GOT3 (cell line): Measurements from ENCODE around the gene ATXN7L1.
"Not testable (repeated sequence)": the region's sequence is repeated elsewhere in the genome, so short reads cannot be mapped to it uniquely, and the experiment has no call there.

Experiments used
- DNase-seq: peaks from one replicate; lab custom pipeline; 2025; ENCODE audit warnings: mixed read lengths; lab: John Stamatoyannopoulos, UW

The ATXN7L1 gene

GRCh38 chr7:105705427-105705826 lies 171.0 kb downstream of the ATXN7L1 start:
- DNase-seq = no peak

- no peak for DNase-seq
Measured at GRCh38 chr7:105703207-105703930, 173.0 kb downstream of the ATXN7L1 start.

GRCh38 chr7:105699568-105700236 lies 176.7 kb downstream of the ATXN7L1 start:
- no peak for DNase-seq

GRCh38 chr7:105698531-105698930 lies 177.9 kb downstream of the ATXN7L1 start:
- no peak for DNase-seq

- DNase-seq = no peak
Measured at GRCh38 chr7:105697753-105698152, 178.6 kb downstream of the ATXN7L1 start.

- DNase-seq = not testable (repeated sequence)
Measured at GRCh38 chr7:105697169-105697568, 179.2 kb downstream of the ATXN7L1 start.

- DNase-seq = no peak
Measured at GRCh38 chr7:105693576-105693975, 182.8 kb downstream of the ATXN7L1 start.

GRCh38 chr7:105691680-105692564 lies 184.5 kb downstream of the ATXN7L1 start:
- DNase-seq = no peak

- DNase-seq = no peak
Measured at GRCh38 chr7:105691082-105691679, 185.2 kb downstream of the ATXN7L1 start.

GRCh38 chr7:105690325-105690945 lies 186.0 kb downstream of the ATXN7L1 start:
- no peak for DNase-seq

- no peak for DNase-seq
Measured at GRCh38 chr7:105689067-105689819, 187.2 kb downstream of the ATXN7L1 start.

- no peak for DNase-seq
Measured at GRCh38 chr7:105688617-105689016, 187.8 kb downstream of the ATXN7L1 start.

GRCh38 chr7:105685161-105685560 lies 191.2 kb downstream of the ATXN7L1 start:
- DNase-seq = no peak

- no peak for DNase-seq
Measured at GRCh38 chr7:105682341-105683060, 193.9 kb downstream of the ATXN7L1 start.

GRCh38 chr7:105680505-105681187 lies 195.8 kb downstream of the ATXN7L1 start:
- DNase-seq = no peak

GRCh38 chr7:105678811-105679495 lies 197.4 kb downstream of the ATXN7L1 start:
- no peak for DNase-seq

GRCh38 chr7:105677817-105678573 lies 198.4 kb downstream of the ATXN7L1 start:
- no peak for DNase-seq

GRCh38 chr7:105677410-105677730 lies 199.0 kb downstream of the ATXN7L1 start:
- DNase-seq = no peak
